ENCODE measurements around the gene PSAPL1.
"Not testable (repeated sequence)": the region's sequence is repeated elsewhere in the genome, so short reads cannot be mapped to it uniquely, and the experiment has no call there.

DNA sequence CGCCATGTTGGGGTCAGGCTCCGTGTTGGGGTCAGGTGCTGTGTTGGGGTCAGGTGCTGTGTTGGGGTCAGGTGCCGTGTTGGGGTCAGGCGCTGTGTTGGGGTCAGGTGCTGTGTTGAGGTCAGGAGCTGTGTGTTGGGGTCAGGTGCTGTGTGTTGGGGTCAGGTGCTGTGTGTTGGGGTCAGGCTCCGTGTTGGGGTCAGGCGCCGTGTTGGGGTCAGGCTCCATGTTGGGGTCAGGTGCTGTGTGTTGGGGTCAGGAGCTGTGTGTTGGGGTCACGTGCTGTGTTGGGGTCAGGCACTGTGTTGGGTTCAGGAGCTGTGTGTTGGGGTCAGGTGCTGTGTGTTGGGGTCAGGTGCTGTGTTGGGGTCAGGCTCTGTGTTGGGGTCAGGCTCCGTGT lies 18.1 kb upstream of the PSAPL1 start:
- TF ChIP-seq, protein P1, sequence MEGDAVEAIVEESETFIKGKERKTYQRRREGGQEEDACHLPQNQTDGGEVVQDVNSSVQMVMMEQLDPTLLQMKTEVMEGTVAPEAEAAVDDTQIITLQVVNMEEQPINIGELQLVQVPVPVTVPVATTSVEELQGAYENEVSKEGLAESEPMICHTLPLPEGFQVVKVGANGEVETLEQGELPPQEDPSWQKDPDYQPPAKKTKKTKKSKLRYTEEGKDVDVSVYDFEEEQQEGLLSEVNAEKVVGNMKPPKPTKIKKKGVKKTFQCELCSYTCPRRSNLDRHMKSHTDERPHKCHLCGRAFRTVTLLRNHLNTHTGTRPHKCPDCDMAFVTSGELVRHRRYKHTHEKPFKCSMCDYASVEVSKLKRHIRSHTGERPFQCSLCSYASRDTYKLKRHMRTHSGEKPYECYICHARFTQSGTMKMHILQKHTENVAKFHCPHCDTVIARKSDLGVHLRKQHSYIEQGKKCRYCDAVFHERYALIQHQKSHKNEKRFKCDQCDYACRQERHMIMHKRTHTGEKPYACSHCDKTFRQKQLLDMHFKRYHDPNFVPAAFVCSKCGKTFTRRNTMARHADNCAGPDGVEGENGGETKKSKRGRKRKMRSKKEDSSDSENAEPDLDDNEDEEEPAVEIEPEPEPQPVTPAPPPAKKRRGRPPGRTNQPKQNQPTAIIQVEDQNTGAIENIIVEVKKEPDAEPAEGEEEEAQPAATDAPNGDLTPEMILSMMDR (IDR thresholded peaks at IDR 0.05; ENCODE audit: low read depth, low read length, poor library complexity, severe bottlenecking), result not testable (repeated sequence)
- TF ChIP-seq EZH2phosphoT487 (IDR thresholded peaks at IDR 0.05; ENCODE audit: borderline replicate concordance, low read length), result not testable (repeated sequence)
